Measurements from ENCODE around the gene HSBP1L1. TPM values are rescaled to one million over a fixed set of nuclear protein-coding genes. Genes with fewer than 3 reads are reported as not detected.

The HSBP1L1 gene
- total and polyA plus RNA-seq, 2 of the 8 experiments (the other 6 are each of a cell fraction or from before 2014, with no cell fraction given) = 1.0 to 1.3 TPM

- 0 out of 2 replicates have a peak, but pooled peaks cover 2% of the 10 kb centered on the region for H3K79me1 ChIP-seq (ENCODE audit: low read depth, low read length)
- FAIRE-seq = no peak
- no peaks in the 10 kb centered on the region for H3K36me3 ChIP-seq (ENCODE audit: control insufficient read depth in 2 of 4, insufficient read depth in 4 of 4, low read length in 3 of 4)
- no peak overlapping the region for H3K23ac ChIP-seq (ENCODE audit: insufficient read length)
- no peak overlapping the region for H4K5ac ChIP-seq (ENCODE audit: insufficient read length, low read depth, low read length)
- H3K9ac ChIP-seq (replicated peaks in 1 of 4; ENCODE audit: extremely low read depth in 1 of 4, low read depth in 3 of 4, low read length in 3 of 4) = no peak overlapping the region
- no peak overlapping the region for H3K4ac ChIP-seq (replicated peaks; ENCODE audit: insufficient read length, low read depth, low read length)
- H3K27ac ChIP-seq (ENCODE audit: low read depth, low read length) = no peak overlapping the region
- H3K18ac ChIP-seq (ENCODE audit: extremely low read depth, low read length) = no peak overlapping the region
- no peaks in the 10 kb centered on the region for H3K27me3 ChIP-seq (replicated peaks in 1 of 4; ENCODE audit: control insufficient read depth in 3 of 4, extremely low read depth in 1 of 4, insufficient read depth in 3 of 4, low read length in 3 of 4)
- no peaks in the 10 kb centered on the region for H3K79me2 ChIP-seq (ENCODE audit: control insufficient read depth in 1 of 2, insufficient read depth in 2 of 2, low read length in 2 of 2)
- H3K9me3 ChIP-seq (ENCODE audit: insufficient read depth in 2 of 2, low read depth in 1 of 2, low read length in 1 of 2) = no peaks in the 10 kb centered on the region
- peaks cover 0 to 2% of the 10 kb centered on the region in 2 experiments for H4K20me1 ChIP-seq (replicated peaks in 1 of 2; ENCODE audit: control insufficient read depth in 1 of 2, insufficient read depth in 2 of 2, low read length in 2 of 2)
- no peak overlapping the region for H3K14ac ChIP-seq (ENCODE audit: insufficient read length)
- H2BK120ac ChIP-seq (replicated peaks; ENCODE audit: low read depth, low read length) = no peak overlapping the region
- no peak overlapping the region; the same call in 1 of the 2 replicates for H4K8ac ChIP-seq (ENCODE audit: extremely low read depth, insufficient read depth, low read length)
- no peak overlapping the region for H3K56ac ChIP-seq (replicated peaks; ENCODE audit: insufficient read length, low read depth, low read length)
- no peak overlapping the region for H2BK5ac ChIP-seq (ENCODE audit: low read depth, low read length)
- H2AFZ ChIP-seq (ENCODE audit: low read length) = no peak overlapping the region
- H2BK12ac ChIP-seq (ENCODE audit: low read depth, low read length) = no peak overlapping the region
- no peak overlapping the region for H4K91ac ChIP-seq (replicated peaks; ENCODE audit: insufficient read length, low read length)
- no peak overlapping the region for H2BK20ac ChIP-seq (ENCODE audit: low read length)
- no peak overlapping the region for H3K4me2 ChIP-seq (ENCODE audit: insufficient read depth in 1 of 2, low read depth in 2 of 2, low read length in 2 of 2)
- peaks cover 0 to 8% (median 3%) of the 10 kb centered on the region in 4 experiments; a peak in 5 of 7 replicates for H3K4me1 ChIP-seq (replicated peaks in 1 of 4; ENCODE audit: control insufficient read depth in 3 of 4, insufficient read depth in 4 of 4, low read length in 3 of 4)
- no peak overlapping the region for H2AK5ac ChIP-seq (ENCODE audit: low read depth, low read length)
- WGBS, 2 experiments (ENCODE audit: extremely low coverage in 1 of 2, insufficient coverage in 1 of 2, insufficient read length in 1 of 2, insufficient replicate concordance in 2 of 2, low coverage in 1 of 2, low lambda C conversion rate in 2 of 2, missing lambda C conversion rate in 1 of 2) = 92% methylated on average over 24 of the region's 24 CpGs; no CpG with 5 or more reads in 1 of the 2 experiments
- peaks cover 6% of the 10 kb centered on the region; the same call in 1 of the 2 replicates for H3K23me2 ChIP-seq (ENCODE audit: low read depth, low read length)
- ChIA-PET CTCF (ENCODE audit: partially characterized antibody) (interaction anchor here (0.8 kb wide), 1 partner anchor 209 kb away, joined by 3 read pairs; no protein-coding TSS in a partner anchor), POLR2A (ENCODE audit: partially characterized antibody) (no interaction called here)
- H3K4me3 ChIP-seq (ENCODE audit: extremely low read depth in 1 of 4, insufficient read depth in 2 of 4, low read depth in 3 of 4, low read length in 4 of 4) = no peak overlapping the region
- no peak overlapping the region for H2BK15ac ChIP-seq (ENCODE audit: low read length)
- peak in 1 of 2 experiments; percentile 38 for DNase-seq (ENCODE audit: low read depth in 1 of 2, low spot score in 2 of 2)
- TF ChIP-seq KDM4A (IDR thresholded peaks at IDR 0.05; ENCODE audit: low read depth, low read length, severe bottlenecking) (no peak), POLR2AphosphoS5 (IDR thresholded peaks at IDR 0.05; ENCODE audit: low read depth, low read length) (no peak), JUN (IDR thresholded peaks at IDR 0.05; ENCODE audit: low read depth, low read length) (no peak), MAFK (IDR thresholded peaks at IDR 0.05; ENCODE audit: low read depth, low read length) (no peak), POLR2A (IDR thresholded peaks at IDR 0.05; ENCODE audit: control extremely low read depth in 1 of 2, low read depth in 2 of 2, low read length in 2 of 2) (no peak), RNF2 (IDR thresholded peaks at IDR 0.05; ENCODE audit: borderline replicate concordance, low read depth, low read length, missing control alignments, poor library complexity, severe bottlenecking) (no peak), ZNF274 (IDR thresholded peaks at IDR 0.05; ENCODE audit: borderline replicate concordance, extremely low read depth, low read length) (no peak), GTF2F1 (IDR thresholded peaks at IDR 0.05; ENCODE audit: borderline replicate concordance, low read depth, low read length) (no peak), SAP30 (IDR thresholded peaks at IDR 0.05; ENCODE audit: insufficient read depth, insufficient replicate concordance, low read length) (no peak), CHD1 (IDR thresholded peaks at IDR 0.05; ENCODE audit: low read depth, low read length) (no peak), SIX5 (IDR thresholded peaks at IDR 0.05; ENCODE audit: low read depth, low read length) (no peak), NRF1 (IDR thresholded peaks at IDR 0.05; ENCODE audit: low read depth, low read length) (no peak), TBP (IDR thresholded peaks at IDR 0.05; ENCODE audit: low read depth, low read length) (no peak), SIRT6 (IDR thresholded peaks at IDR 0.05; ENCODE audit: low read length) (no peak)
Observed at GRCh38 chr18:79916546-79917168, 47.8 kb upstream of the HSBP1L1 start.
